ENCODE data around the gene C3orf20. TPM values are rescaled to one million over a fixed set of nuclear protein-coding genes. Genes with fewer than 3 reads are reported as not detected.

The C3orf20 gene
- total RNA-seq, 4 donors from 2014 or later, result 0.11 to 0.46 TPM; not detected in 2

DNA sequence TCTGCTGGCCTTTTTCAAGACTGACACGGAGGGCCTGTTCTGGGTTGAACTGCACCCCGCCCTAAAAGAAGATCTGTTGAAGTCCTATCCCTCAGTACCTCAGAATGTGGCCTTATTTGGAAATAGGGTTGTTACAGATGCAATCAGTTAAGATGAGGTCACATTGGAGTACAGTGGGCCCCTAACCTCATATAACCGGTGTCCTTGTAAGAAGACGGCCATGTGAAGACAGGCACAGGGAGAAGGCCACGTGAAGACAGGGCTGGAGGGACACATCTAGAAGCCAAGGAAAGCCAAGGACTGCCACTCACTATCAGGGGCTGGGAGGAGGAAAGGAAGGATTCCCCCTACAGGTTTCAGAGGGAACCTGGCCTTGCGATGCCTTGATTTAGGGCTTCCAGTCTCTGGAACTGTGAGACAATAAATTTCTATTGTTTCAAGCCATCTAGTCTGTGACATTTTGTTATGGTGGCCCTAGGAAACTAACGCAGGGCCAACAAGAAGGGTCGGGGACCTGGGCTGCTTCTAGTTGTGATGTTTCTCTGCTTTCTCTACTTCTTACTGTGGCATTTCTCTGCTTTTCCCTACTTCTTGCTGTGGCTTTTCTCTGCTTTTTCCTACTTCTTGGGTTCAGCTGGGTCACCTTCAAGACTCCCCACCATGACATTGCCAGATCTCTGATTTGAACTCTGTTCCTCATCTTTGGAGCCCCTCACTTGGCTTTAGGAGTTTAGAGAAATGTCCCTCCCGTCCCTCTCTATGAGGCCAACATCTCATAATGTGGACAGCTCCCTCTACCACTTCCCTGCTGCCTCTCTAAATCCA, 28.1 kb upstream of the C3orf20 start:
- intact Hi-C loops (cut with DNase I; ENCODE audit: low total_unique reads), result no loop called here
- Histone ChIP-seq H3K9me3 (no peaks in the 10 kb centered on the region), H3K4me3 (no peak overlapping the region)

DNA sequence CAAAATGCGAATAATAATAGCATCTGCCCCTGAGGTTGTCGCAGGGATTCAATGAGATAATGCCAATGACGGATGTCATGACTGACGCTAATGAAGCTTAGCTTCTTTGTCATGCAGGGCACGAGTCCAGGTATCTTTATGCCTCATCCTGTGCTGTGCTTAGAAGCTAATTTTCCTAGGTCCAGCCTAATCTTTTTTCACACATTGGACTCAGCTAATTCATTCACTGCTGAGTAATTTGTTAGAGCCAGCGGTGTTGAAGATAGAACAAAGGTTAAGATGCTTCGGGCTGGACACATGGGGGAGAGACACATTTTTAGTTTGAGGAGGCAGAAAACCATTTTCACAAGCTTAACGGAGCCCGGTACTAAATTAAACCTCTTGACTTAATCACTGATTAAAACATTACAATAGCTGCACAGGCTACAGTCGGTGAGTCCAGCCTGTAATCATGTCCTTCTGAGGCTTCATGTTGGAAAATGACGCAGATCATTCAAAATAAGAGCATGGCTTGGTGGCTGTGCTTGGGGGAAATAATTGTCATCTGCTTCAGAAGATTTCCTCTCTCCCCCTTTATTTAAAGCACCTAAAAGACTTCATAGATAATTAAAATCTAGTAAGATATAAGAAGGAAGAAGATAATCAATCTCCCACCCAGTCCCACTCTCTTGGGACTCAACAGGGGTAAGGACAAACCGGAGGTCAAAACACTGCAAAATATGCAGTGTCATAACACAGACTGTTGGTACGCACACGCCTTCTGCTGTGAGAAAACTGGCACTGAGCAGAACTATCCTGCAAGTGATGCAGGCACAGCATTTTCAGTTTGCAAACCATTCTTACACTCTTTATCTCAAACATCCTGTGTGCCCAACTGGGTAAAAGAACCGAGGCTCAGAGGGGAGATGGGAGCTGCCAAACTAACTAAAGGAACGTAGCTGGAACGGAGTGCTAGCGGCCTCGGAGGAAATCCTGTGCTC, 26.7 kb upstream of the C3orf20 start:
- intact Hi-C loops (cut with DNase I; ENCODE audit: low total_unique reads) (no loop called here), in situ Hi-C loops (cut with MboI; ENCODE audit: low sequenced_read_pairs in 4 of 4) (no loop called here)
- Histone ChIP-seq H3K27ac (no peak overlapping the region), H3K4me3 (no peak overlapping the region), H3K9me3 (no peaks in the 10 kb centered on the region), H3K4me1 (peaks cover 12 to 17% of the 10 kb centered on the region in 2 donors), H3K36me3 (no peaks in the 10 kb centered on the region), H3K27me3 (peaks cover 0 to 3% (median 0%) of the 10 kb centered on the region in 3 donors)
- DNase-seq (no peak), ATAC-seq (no peak)
- TF ChIP-seq, protein P1, sequence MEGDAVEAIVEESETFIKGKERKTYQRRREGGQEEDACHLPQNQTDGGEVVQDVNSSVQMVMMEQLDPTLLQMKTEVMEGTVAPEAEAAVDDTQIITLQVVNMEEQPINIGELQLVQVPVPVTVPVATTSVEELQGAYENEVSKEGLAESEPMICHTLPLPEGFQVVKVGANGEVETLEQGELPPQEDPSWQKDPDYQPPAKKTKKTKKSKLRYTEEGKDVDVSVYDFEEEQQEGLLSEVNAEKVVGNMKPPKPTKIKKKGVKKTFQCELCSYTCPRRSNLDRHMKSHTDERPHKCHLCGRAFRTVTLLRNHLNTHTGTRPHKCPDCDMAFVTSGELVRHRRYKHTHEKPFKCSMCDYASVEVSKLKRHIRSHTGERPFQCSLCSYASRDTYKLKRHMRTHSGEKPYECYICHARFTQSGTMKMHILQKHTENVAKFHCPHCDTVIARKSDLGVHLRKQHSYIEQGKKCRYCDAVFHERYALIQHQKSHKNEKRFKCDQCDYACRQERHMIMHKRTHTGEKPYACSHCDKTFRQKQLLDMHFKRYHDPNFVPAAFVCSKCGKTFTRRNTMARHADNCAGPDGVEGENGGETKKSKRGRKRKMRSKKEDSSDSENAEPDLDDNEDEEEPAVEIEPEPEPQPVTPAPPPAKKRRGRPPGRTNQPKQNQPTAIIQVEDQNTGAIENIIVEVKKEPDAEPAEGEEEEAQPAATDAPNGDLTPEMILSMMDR (IDR thresholded peaks at IDR 0.05 in 4 of 5, conservative IDR thresholded peaks at IDR 0.05 in 1 of 5), result no peak
- no peak for TF ChIP-seq POLR2A (IDR thresholded peaks at IDR 0.05)

More for the DNA sequence above, 28.1 kb upstream of the C3orf20 start:
- TF ChIP-seq POLR2A (IDR thresholded peaks at IDR 0.05), result no peak
- TF ChIP-seq, protein P1 (IDR thresholded peaks at IDR 0.05 in 4 of 5, conservative IDR thresholded peaks at IDR 0.05 in 1 of 5), result no peak
- DNase-seq, result no peak
- H3K36me3 ChIP-seq, result no peaks in the 10 kb centered on the region
- H3K27me3 ChIP-seq, result peaks cover 0 to 12% (median 7%) of the 10 kb centered on the region in 3 donors
- no peak overlapping the region for H3K27ac ChIP-seq
- ATAC-seq, result no peak
- in situ Hi-C loops (cut with MboI; ENCODE audit: low sequenced_read_pairs in 4 of 4), result no loop called here
- peaks cover 0 to 6% of the 10 kb centered on the region in 2 donors for H3K4me1 ChIP-seq

DNA sequence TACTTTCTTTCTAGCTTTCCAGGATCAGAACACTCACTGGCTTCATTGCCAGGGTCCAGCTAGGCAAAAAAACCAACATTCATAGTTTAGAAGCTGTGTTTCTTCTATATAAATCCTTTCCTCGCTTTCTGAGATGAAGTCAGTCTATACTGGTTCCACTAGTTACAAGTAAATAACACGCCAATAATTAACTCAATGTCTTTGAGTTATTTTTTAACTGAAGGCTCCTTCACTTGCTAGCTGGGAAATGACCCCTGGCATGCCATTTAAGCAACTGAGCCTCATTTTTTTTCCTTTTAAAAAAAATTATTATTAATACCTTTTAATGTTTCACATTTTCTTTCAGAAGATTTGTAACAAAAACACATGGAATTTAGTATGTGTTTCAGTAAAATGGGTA, 25.5 kb upstream of the C3orf20 start:
- H3K4me1 ChIP-seq, result peaks cover 21 to 26% of the 10 kb centered on the region in 2 donors
- TF ChIP-seq, protein P1 (IDR thresholded peaks at IDR 0.05 in 4 of 5, conservative IDR thresholded peaks at IDR 0.05 in 1 of 5), result no peak
- TF ChIP-seq POLR2A (IDR thresholded peaks at IDR 0.05), result no peak
- no peaks in the 10 kb centered on the region for H3K27me3 ChIP-seq
- no peak for DNase-seq
- H3K27ac ChIP-seq, result no peak overlapping the region
- peaks cover 0 to 5% of the 10 kb centered on the region in 2 donors for H3K36me3 ChIP-seq
- intact Hi-C loops (cut with DNase I; ENCODE audit: low total_unique reads), result no loop called here
- no peak for ATAC-seq
- H3K9me3 ChIP-seq, result no peaks in the 10 kb centered on the region
- no peak overlapping the region for H3K4me3 ChIP-seq
- in situ Hi-C loops (cut with MboI; ENCODE audit: low sequenced_read_pairs in 4 of 4), result no loop called here

DNA sequence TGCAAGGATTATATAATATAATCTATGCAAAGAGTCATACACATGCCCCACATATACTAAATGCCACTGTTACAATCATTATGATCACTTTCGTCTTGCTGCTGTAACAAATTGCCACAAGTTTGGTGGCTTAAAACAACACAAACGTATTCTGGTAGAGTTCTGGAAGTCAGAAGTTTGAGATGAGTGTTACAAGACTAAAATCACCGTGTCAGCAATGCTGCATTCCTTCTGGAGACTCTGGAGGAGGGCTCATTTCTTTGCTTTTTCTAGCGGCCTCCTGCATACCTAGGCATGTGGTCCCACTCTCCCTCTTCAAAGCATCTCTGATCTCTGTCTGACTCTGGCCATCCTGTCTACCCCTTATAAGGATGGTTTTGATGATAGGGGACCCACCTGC, 24.7 kb upstream of the C3orf20 start:
- no peaks in the 10 kb centered on the region for H3K27me3 ChIP-seq
- no peaks in the 10 kb centered on the region for H3K9me3 ChIP-seq
- peaks cover 21 to 26% of the 10 kb centered on the region in 2 donors for H3K4me1 ChIP-seq
- no peak overlapping the region for H3K27ac ChIP-seq
- in situ Hi-C loops (cut with MboI; ENCODE audit: low sequenced_read_pairs in 4 of 4), result loop anchor here (25.0 kb wide), 4 partner anchors 262 to 437 kb away; partner anchors contain the start of genes MRPS25 (in 2 of the 4) and RBSN (in 1 of the 4)
- TF ChIP-seq, protein P1 (IDR thresholded peaks at IDR 0.05 in 4 of 5, conservative IDR thresholded peaks at IDR 0.05 in 1 of 5), result no peak
- TF ChIP-seq POLR2A (IDR thresholded peaks at IDR 0.05), result no peak
- no peak for DNase-seq
- intact Hi-C loops (cut with DNase I; ENCODE audit: low total_unique reads), result loop anchor here (5.0 to 10.0 kb wide), 3 partner anchors 143 to 525 kb away; partner anchors contain the start of genes CHCHD4, RBSN and TMEM43
- no peak overlapping the region for H3K4me3 ChIP-seq
- H3K36me3 ChIP-seq, result peaks cover 0 to 13% of the 10 kb centered on the region in 2 donors
- no peak for ATAC-seq

Data from gastrocnemius medialis (tissue), 4 donors.